GM21390 (cell line): Measurements from ENCODE around the gene UPF3A.

Source experiments
- ATAC-seq: cut with Tn5 transposase; IDR thresholded peaks from one replicate; pipeline ENCODE4 v1.9.1; 2021; ENCODE audit not compliant: unreplicated experiment

The UPF3A gene

DNA sequence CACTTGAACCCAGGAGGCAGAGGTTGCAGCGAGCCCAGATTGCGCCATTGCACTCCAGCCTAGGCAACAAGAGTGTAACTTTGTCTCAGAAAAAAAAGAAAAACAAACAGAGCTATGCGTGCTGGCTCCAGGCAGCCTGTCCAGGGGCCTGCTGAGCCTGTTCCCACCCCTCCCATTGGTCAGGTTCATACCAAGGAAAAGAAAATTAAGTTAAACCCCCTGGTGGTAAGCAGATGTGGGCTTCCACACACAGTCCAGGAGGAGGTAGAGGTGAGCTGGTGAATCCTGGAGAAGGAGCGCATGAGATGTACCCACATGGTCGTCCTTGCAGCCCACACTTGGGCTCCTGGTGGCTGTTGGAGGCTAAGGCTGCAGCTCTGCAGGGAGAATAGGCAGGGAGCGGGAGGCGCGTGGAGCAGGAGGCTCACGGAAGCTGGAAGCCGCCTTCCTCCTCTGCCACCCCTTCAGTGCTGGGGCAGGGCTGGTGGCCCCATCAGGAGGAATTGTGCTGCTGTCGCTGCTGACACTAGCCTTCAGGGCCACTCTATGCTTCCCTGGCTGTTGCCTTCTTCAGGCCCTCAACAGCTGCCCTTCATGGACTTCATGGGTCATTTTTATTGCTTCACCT is 22.4 kb downstream of the UPF3A start:
- ATAC-seq, result no peak

DNA sequence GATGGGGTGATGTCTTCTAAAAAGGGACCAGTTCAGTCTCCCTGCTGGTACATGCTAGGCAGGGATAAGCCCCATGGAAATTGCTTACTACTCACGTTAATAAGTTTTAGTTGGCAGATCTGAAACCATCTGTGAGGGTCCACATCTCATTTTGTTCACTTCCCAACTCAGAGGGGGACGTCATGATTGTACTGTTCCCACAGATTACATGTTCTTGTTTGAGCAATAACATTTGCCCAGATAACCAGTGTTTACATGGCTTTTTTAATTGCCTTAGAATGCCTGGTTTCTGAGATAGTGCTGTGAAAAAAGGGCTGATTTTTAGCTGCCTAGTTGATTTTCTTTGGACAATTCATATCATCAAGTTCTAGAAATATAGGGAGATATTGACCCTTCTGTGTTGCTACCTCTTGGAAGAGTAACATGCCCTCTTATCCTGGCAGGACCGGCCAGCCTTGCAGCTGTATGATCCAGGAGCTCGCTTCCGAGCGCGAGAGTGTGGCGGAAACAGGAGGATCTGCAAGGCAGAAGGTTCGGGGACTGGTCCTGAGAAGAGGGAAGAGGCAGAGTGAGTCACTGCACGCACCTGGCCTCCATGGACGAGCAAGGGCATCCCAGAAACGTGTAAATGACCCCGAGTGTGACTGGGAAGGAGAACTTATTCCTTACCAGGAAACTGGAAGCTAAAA is 23.1 kb downstream of the UPF3A start:
- no peak for ATAC-seq

DNA sequence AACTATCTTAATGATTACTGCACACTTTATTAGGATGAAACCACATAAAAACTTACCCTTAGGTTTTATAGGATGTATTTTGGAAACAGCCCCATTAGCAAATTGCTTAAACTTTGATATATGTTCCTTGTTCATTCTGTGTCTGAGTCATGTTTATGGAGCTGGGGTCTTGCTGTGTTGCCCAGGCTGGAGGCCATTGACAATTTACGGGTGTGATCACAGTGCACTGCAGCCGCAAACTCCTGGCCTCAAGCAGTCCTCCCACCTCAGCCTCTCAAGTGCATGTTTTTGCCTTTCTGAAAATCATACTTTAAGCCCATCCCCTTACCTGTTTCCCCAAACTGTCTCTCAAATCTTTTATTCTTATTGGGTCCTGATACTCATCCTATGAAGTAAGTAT is 27.7 kb downstream of the UPF3A start:
- no peak for ATAC-seq

DNA sequence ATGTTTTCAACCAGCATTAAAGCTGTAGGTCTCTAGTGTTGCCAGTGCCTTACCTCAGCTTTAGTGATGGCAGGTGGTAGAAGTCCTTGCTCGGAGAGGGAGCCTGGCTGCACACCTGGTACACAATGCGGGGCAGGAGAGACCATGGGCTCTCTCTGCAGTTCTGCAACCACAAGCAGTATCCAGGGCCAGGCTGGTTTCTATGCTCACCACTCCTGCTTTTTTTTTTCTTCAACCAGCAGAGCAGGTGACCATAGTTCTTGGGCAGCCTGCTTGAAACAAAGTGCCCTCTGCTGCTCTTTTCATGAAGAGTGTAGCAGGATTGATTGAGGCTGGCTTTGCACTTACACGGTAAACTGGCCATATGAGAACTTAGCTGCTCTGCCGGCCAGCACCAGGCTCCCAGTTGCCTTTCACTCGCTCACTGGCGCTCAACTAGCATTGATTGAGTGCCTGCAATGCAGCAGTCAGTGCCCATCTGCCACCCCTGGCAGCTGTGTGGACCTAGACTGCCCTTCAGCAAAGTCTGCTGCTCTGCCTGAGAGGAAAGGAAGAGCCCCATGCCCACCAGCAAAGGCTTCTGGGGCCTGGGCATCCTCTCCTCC is 28.5 kb downstream of the UPF3A start:
- ATAC-seq, result no peak

DNA sequence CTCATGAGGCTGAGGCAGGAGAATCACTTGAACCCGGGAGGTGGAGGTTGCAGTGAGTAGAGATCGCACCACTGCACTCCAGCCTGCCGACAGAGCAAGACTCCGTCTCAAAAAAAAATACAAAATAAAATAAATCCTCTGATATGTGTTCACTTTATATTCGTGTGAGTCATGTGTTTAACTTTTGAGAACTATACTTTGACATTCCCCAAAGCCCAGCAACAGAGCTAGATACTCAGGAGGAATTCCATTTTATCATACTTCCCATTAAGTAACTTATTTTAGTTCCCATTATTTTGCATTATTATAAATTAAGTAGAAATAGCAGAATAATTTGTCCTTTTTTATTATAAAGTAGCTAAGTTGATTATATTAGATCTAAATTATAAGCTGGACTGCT is 29.6 kb downstream of the UPF3A start:
- no peak for ATAC-seq

DNA sequence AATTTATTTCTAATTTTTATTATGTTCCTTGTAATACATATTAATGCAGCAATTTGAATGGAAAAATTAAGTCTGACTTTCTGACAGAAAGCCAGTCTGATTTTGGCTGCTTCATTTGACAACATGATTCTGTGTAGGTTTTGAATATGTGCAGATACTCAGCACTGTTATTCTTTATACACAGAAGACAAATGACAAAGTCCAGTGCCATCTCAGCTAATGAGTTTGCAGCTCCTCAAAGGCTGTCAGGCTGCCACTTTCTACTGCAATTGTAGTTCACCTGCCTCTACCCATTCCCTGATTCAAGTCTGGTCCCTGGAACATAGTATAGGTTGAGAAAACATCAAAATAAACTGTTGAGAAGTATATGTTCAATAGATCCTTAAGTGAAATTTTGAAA is 30.0 kb downstream of the UPF3A start:
- no peak for ATAC-seq

DNA sequence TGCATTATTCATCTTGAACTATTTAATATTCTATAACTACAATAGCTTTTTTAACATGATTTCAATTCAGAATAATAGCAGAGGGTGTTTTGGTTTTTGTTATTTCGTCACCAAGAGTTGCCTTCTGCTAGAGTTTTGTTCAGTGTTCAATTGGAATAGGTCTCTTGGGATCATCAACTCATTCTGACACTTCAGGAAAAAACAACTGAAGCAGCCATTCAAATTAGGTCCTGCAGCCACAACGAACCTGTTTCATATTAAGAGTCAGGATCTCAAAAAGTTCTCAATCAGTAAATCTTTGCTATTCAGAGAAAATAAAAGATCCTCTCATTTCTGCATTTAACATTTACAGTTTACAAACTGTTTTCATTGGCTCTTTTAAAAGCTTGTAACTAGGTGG is 30.5 kb downstream of the UPF3A start:
- ATAC-seq, result no peak

DNA sequence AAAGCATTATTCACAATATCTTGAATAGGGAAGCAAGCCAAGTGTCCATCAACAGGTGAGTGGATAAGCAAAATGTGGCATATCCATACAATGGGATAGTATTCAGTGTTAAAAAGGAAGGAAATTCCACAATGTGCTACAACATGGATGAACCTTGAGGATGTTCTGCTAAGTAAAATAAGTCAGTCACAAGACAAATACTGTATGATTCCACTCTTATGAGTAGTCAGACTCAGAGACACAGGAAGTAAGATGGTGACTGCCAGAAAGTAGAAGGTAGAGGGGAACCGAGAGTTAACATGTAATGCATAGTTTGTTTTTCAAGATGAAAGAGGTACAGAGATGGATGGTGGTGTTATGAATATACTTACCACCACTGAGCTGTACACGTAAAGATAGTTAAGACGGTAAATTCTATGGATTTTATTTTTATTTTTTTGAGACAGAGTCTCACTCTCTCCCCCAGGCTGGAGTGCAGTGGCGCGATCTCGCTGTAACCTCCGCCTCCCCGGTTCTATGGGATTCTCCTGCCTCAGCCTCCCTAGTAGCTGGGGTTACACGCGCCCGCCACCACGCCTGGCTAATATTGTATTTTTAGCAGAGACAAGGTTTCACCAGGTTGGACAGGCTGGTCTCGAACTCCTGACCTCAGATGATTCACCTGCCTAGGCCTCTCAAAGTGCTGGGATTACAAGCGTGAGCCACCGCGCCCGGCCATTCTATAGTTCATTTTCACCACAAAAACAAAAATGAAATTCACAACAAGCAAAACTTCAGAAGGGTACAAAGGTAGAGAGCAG is 31.9 kb downstream of the UPF3A start:
- peak; percentile 29 for ATAC-seq

DNA sequence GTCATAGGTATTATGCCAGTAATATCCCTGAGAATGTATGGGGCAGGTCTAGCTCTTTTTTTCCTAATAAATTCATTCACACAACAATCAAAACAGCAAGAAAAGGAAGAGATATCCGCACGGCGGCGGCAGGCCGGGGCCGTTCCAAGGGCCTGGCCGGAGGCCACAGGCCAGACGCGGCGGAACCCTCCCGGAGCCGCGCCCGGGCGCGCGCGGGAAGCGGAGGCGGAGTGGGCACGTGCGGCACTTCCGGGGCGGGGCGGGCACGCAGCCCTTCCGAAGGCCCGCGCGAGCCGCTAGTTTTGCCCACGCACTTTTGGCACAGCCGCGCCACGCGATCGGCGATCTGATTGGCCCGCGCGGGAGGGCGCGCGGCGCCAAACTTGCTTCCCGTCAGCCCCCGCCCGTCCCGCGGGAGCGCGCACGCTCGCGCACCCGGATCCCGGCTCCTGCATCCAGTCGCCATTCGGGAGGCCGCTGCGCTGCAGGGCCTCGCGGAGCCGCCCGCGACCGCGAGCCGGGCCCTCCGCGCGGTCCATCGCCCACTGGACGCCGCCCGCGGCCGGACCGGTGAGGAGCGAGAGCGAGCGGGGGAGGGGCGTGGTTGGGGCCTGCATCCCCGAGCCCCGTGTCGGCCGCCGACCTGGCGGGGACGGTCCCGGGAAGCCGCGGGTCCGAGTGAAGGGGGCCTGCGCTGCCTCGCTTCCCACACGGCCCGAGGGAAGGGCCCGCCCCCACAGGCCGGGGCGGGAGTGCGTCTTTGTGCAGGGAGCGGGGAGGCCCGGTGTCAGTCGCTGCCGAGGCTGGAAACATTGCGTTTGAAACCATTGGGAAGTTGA is 32.9 kb downstream of the UPF3A start, which contains the start of gene CHAMP1:
TSS of gene CHAMP1 (plus strand) at position 430 of the 839 bp plus-strand sequence. CDS start 9,340 bp downstream, outside the sequence.
- peak; percentile 80 for ATAC-seq

DNA sequence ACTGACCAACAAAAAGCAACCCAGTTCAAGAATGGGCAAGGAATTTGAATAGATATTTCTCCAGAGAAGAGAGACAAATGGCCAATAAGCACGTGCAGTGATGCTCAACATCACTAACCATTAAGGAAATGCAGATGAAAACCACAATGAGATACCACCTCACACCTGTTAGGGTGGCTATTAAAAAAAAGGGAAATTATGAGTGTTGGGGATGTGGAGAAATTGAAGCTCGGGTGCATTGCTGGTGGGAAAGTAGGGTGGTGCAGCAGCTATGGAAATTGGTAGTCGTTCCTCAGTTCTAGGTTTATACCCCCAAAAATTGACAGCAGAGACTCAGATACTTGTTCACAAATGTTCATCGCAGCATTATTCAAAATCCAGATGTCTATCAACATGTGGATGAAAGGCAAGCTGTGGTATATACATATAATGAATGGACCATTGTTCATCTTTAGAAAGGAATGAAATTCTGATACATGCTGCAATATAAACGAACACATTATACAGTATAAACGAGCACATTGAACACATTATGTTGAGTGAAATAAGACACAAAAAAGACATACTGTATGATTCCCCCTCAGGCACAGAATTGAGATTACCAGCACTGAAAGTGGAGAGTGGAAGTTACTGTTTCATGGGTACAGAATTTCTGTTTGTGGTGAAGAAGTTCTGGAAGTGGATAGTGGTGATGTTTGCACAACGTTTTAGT is 33.8 kb downstream of the UPF3A start:
- no peak for ATAC-seq

DNA sequence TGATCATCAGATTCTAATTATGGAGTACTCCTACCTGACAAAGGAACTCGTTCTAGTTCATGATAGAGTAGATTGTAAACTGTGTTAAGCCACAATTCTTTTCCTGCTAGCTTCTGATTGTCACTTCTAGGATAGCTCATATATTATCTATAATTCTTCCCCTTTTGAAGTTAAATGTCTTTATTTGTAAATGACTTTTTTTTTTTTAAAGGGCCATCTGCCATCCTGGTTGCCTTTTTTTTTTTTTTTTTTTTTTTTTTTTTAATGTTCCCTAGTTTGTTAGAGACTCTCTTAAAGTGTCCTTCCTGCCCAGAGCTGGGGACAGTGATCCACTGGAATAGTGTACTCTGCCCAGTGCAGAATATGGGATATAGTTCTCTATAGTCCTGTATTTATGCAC is 37.2 kb downstream of the UPF3A start:
- no peak for ATAC-seq

DNA sequence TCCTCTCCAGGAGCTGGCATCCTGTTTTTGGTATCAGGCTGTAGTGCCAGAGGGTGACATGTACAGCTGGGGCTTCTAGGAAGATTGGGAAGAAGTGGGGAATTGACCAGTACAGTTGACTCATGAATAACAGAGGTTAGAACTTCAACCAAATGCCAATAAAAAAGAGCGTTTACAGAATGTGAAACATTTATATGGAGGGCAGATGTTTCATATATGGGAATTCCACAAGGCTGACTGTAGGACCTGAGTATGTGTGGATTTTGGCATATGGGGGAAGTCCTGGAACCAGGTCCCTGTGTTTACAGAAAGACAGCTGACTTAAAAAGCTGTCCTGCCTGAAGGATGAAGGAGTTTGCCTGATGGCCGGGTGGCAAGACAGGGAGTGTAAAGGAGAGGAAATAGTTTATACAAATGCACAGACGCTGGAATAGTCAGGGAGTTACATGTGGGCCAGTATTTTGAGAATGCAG is 38.1 kb downstream of the UPF3A start:
- no peak for ATAC-seq

DNA sequence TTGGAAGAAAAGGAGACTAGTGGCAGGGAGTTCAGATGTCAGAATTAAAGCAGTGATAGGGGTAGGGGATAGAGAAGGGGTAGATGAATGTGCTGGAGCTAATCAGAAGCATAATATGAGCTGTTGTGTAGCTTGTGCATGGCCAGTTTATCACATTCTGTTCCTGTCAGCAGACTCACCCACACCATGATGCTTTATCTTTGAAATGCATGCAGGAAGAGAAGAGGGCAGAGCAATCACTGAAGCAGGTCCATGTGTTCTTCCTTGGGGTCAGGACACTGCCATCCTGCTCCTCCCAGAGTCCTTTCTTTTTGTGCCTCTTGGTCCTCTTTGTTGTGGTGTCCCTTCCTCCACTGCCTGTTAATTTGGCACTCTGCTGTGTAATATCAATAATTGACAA is 38.7 kb downstream of the UPF3A start:
- no peak for ATAC-seq

DNA sequence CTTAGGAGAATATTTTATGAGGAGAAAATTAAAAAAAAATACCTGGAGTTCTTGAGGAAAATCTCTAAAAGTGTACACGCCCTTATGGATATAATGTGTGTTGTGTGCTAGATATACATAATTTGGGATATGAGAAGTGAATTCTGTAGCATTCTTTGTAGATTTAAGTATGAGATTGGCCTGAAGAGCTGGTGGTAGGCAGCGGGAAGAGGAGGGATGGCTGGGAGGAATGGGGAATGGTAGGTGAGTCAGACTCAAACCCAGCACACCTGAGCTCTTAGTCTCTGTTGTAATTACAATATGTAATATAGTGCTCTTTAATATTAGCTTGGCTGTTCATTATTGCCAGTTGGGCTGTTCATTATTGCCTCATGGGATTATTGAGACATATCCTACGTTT is 39.9 kb downstream of the UPF3A start:
- no peak for ATAC-seq

DNA sequence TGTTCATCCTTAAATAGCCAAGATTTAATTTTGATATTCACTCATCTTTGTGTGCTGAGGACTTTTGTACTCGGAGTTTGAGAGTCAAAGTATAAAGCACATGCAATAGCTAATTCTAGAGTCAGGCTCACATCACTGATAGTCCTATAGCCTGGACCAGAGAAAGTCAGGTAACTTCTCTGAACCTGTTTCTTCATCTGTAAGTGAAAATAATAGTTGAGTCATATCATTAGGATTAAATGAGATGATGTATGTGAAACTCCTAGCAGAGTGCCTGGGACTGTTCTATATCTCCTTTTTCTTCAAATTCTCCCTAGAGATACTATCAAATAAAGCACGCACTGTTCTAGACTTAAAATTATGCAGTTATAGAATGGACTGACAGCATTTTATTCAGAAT is 41.9 kb downstream of the UPF3A start:
- no peak for ATAC-seq

DNA sequence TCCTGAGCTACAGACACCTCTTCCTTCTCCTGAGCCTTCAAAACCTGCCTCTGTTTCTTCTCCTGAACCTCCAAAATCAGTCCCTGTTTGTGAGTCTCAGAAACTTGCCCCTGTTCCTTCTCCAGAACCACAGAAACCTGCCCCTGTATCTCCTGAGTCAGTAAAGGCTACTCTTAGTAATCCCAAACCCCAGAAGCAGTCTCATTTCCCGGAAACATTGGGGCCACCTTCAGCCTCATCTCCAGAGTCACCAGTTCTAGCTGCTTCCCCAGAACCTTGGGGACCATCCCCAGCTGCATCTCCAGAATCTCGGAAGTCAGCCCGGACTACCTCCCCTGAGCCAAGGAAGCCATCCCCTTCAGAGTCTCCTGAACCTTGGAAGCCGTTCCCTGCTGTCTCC is 42.9 kb downstream of the UPF3A start:
- ATAC-seq, result no peak

DNA sequence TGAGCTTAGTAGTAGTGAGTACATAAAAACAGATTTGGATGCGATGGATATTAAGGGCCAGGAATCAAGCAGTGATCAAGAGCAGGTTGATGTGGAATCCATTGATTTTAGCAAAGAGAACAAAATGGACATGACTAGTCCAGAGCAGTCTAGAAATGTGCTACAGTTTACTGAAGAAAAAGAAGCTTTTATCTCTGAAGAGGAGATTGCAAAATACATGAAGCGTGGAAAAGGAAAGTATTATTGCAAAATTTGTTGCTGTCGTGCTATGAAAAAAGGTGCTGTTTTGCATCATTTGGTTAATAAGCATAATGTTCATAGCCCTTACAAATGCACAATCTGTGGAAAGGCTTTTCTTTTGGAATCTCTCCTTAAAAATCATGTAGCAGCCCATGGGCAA is 44.3 kb downstream of the UPF3A start:
- ATAC-seq, result no peak

DNA sequence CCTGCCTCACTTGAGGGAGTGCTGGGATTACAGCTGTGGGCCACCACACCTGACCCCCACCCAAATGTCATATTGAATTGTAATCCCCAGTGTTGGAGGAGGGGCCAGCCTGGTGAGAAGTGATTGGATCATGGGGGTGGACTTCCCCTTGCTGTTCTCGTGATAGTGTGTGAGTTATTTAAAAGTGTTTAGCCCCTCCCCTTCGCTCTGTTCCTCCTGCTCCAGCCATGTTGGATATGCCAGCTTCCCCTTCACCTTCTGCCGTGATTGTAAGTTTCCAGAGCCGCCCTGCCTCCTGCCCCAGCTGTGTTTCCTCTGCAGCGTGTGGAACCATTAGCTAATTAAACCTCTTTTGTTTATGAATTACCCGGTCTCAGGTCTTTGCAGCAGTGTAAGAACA is 46.6 kb downstream of the UPF3A start:
- no peak for ATAC-seq

DNA sequence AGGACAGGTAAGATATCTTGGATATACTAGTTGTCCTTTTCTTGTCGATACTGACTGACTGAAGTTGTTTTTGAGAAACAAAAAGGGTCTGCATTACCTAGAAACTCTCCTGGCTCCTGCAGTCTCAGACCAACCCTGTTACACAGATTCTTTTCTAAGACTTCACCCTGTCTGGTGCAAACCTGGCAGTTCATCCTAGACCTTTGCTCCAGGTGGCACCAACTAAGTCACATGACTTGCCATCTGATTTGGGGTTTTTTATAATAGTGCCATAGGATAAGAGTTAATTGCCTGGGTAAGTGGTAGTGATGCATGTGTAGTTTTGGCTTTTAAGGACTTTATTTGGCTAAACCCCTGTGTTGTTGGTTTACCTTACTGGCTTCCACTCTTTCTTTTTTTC is 47.2 kb downstream of the UPF3A start:
- ATAC-seq, result no peak

DNA sequence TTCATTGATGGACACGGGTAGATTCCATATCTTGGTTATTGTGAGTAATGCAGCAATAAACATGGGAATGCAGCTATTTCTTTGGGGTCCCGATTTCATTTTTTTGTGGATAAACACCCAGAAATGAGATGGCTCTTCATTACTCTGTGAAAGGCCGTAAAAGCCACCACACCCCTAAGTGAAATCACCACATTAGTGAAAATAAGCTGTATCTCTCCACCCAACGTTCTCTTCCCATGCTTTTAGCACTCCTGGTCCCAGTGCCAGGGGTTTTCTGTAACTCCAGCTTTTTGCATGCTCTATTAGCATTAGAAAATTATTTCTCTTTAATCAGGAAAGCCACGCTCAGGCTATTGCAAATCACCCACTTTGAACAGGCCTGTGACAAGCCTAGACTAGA is 48.7 kb downstream of the UPF3A start:
- no peak for ATAC-seq
